ENCODE data around the gene HOXB8.

HOXB8 gene

DNA sequence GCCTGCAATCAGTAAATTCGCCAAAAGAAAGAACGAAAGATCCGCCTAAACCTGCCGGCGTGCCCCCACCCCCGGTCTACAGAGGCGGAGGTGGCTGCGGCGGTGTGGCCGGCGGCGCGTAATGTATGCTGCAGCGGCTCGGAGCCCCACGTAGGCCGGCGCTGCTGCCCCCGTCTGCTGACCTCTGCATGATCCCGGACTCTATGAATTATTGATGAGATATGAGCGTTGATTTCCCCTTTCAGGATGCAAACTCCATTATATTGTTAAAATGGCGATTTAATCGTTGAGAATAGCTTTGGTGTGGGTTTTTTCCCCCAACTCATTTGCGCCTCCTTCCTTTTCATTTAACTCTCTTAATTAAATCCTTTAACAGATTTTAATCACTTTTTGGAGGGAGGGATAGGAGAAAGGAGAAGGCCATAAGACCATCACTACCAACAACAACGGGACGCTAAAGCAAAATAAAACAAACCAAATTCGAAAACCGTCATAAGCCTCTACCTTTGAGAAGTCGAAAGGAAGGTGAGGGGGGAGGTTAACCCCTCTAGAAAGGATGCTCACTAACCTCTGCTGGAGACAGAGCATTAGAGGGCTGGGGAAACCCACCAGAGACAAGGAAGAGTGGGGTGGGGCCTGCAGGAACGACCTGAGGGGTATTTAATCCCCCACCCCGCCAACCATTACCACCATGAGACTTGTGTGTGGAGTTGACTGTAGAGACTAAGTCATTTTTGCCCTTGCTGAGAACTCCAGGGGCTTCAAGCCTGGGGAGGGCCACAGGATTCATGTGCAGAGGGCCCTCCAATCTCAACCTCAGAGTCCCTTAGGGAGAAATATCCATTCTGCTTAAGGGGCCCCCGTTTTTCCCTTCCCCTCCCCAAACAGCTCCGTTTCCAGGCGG lies 28.5 kb downstream of the HOXB8 start:
- H3K27me3 Mint-ChIP-seq, result peaks cover 62% of the 10 kb centered on the region
- H3K4me3 Mint-ChIP-seq, result peak overlapping the region; percentile 86
- DNase-seq (ENCODE audit: low spot score in 2 of 2) (no peak), ATAC-seq (ENCODE audit: low read depth) (no peak)
- H3K9me3 Mint-ChIP-seq, result no peaks in the 10 kb centered on the region
- H3K4me1 Mint-ChIP-seq, result peaks cover 15% of the 10 kb centered on the region
- H3K27ac Mint-ChIP-seq, result peak overlapping the region; percentile 60
- H3K36me3 Mint-ChIP-seq, result no peaks in the 10 kb centered on the region

DNA sequence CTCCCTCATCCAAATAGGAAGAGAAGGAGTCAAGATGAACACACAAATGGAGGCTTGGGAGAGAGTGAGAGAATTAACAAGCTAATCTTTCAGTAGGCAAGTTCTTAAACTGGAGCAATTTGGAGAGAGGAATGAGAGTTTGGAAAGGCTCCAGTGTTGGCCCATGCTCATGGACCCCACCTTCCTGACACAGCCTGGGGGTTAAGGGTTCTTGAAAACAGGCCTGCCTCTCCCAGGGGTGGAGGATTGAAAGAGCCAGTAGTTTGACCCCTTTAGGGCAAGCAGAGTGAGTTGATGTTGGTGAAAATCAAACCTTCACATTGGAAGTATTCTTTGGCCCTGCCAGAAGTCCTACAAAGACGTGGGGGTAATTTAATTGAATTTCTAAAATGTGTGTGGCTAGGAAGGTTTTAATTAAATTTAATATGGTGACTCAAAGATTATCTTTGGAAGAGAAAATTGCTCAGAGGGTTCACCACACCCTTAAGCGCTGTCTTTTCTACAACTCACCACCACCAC lies 30.8 kb downstream of the HOXB8 start:
- peaks cover 53% of the 10 kb centered on the region for H3K27me3 Mint-ChIP-seq
- no peak for ATAC-seq (ENCODE audit: low read depth)
- peaks cover 2% of the 10 kb centered on the region for H3K36me3 Mint-ChIP-seq
- H3K9me3 Mint-ChIP-seq, result no peaks in the 10 kb centered on the region
- DNase-seq (ENCODE audit: low spot score in 2 of 2), result no peak
- no peak overlapping the region for H3K4me3 Mint-ChIP-seq
- H3K27ac Mint-ChIP-seq, result no peak overlapping the region
- peaks cover 15% of the 10 kb centered on the region for H3K4me1 Mint-ChIP-seq

DNA sequence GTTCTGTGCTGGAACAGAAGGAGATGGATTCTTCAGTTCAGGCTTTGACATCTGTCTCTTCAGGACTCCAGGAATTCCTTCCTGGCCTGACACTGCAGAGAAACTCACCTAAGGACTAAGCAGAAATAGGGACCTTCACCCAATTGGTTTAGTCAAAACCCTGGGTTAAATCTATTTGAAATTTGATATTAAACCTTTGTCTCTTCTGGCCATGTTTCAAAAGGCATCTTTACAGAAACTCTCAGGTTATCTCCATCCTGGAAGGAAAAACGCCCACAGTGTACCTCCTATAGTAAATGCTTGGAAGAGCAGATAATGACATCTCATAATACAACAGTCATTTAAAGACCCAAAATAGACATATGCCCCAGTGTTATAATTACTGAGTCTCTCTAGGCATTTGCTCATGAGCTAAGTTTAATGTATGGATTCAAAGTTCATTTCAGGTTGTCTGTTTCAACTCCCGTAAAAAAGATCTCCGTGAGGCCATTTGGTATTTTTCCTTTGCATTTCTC lies 31.3 kb downstream of the HOXB8 start:
- H3K9me3 Mint-ChIP-seq, result no peaks in the 10 kb centered on the region
- no peak overlapping the region for H3K4me3 Mint-ChIP-seq
- no peak for ATAC-seq (ENCODE audit: low read depth)
- H3K4me1 Mint-ChIP-seq, result peaks cover 18% of the 10 kb centered on the region
- no peak overlapping the region for H3K27ac Mint-ChIP-seq
- peaks cover 2% of the 10 kb centered on the region for H3K36me3 Mint-ChIP-seq
- DNase-seq (ENCODE audit: low spot score in 2 of 2), result no peak
- H3K27me3 Mint-ChIP-seq, result peaks cover 56% of the 10 kb centered on the region

DNA sequence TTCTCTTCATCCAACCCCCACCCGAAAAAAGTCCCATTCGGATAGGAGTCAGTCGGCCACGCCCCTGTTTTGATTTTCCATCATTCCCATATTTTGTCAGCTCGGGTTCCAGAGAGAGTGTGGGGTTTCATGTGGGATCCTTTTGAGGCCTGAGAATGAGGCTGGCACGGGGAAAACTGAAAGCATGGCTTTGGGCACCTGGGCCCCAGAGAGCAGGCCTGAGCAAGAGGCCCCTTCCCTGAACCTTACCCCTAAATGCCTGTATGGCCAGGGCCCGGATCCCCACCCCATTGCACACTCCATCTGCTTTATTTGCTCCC lies 32.4 kb downstream of the HOXB8 start:
- H3K27ac Mint-ChIP-seq, result peak overlapping the region; percentile 31
- ATAC-seq (ENCODE audit: low read depth), result no peak
- H3K4me3 Mint-ChIP-seq, result no peak overlapping the region
- H3K36me3 Mint-ChIP-seq, result peaks cover 2% of the 10 kb centered on the region
- H3K9me3 Mint-ChIP-seq, result no peaks in the 10 kb centered on the region
- H3K27me3 Mint-ChIP-seq, result peaks cover 48% of the 10 kb centered on the region
- H3K4me1 Mint-ChIP-seq, result peaks cover 20% of the 10 kb centered on the region
- no peak for DNase-seq (ENCODE audit: low spot score in 2 of 2)

DNA sequence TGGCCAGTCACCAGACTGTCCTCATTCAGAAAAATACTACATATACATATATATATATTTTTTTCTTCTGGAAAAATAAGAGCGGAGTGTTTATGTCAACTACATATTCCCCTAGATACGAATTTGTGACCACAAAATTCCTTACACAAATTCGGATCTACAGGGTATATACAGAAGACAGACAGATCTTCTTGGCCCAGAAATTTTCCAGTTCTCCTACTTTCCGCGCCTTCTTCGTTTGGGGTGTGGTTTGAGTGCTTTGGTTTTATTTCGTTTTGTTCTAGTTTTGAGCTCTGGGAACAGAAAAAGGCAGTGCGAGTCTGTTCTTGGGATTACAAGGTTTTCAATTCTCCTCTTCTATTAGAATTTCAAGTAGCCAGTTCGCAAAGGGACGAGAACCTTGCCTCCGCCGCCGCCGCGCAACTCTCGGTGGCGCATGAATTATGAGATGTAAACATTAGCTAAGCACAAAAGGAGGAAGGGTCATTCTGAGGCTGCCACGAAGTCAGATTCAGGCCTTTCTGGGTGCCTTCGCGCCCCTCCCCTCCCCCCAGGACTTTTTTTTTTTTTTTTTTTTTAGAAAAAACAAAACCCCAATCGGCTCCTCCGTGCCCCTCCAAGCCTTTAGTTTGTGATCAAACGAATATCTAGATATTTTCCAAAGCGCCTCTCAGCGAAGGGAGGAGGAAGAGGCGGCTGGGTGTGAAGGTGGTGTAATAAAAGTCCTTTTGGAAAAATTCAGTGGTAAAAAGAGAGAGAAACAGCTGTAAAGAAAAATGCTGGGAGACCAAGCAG lies 35.1 kb downstream of the HOXB8 start:
- H3K27me3 Mint-ChIP-seq, result peaks cover 36% of the 10 kb centered on the region
- no peak overlapping the region for H3K27ac Mint-ChIP-seq
- no peak overlapping the region for H3K4me3 Mint-ChIP-seq
- ATAC-seq (ENCODE audit: low read depth), result no peak
- DNase-seq (ENCODE audit: low spot score in 2 of 2), result no peak
- H3K36me3 Mint-ChIP-seq, result peaks cover 2% of the 10 kb centered on the region
- peaks cover 12% of the 10 kb centered on the region for H3K4me1 Mint-ChIP-seq
- no peaks in the 10 kb centered on the region for H3K9me3 Mint-ChIP-seq

DNA sequence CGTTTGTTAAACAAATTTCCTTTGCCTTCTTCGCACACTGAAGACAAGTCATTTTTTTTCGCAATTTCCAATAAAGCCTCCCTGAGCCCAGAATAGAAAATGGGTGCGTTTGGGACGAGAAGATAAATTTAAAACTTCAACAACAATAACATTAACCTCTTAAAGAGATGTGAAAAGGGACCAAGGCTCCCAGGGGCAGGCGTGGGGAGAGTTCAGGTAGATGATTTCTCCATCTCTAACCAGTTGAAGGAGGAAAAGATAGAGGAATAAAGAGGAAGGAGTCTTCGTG lies 35.7 kb downstream of the HOXB8 start:
- Mint-ChIP-seq H3K36me3 (peaks cover 2% of the 10 kb centered on the region), H3K27me3 (peaks cover 33% of the 10 kb centered on the region), H3K4me3 (peak overlapping the region; percentile 88), H3K4me1 (peaks cover 10% of the 10 kb centered on the region), H3K9me3 (no peaks in the 10 kb centered on the region), H3K27ac (peak overlapping the region; percentile 82)
- ATAC-seq (ENCODE audit: low read depth) (no peak), DNase-seq (ENCODE audit: low spot score in 2 of 2) (no peak)

DNA sequence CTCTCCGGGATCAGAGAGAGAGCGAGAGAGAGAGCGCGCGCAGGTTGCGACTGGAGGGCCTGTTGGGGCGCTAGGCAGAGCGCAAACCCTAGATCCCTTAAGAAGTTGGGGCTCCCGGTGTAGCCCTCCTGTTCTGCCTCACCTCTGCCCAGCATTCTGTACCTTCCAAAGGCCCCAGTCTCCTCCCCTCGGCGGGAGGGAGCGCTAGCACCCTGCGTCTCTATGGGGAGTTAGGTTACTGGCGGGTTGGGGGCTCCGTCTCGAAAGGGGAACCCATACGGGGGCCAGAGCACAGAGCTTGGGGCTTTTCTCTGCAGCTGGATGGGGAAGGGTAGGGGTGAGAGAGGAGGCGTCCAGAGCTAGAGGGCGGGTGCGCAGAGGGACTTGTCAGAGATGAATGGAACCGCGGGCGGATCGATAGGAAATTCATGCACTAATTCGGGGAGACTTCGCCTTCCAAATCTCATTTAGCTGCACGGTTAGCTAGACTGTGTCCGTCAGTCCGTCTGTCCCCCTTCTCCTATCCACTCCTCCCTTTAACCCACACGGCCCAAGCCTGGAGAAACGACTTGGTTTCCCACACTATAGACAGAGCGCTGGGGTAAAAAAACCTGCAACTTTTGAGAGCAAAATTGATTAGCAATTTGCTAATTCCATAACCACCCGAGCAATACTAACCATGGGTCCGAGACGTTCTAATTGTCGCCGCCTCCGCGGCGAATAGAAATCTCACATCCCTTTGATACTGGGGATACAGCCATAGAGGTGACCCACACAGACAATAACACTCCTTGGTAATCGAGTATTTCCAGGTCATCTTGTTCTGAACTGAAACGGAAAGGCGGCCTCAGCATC lies 36.2 kb downstream of the HOXB8 start:
- peaks cover 10% of the 10 kb centered on the region for H3K4me1 Mint-ChIP-seq
- ATAC-seq (ENCODE audit: low read depth), result peak; percentile 53
- DNase-seq (ENCODE audit: low spot score in 2 of 2), result peak in 1 of 2 donors; percentile 58
- H3K27ac Mint-ChIP-seq, result peak overlapping the region; percentile 82
- peak overlapping the region; percentile 88 for H3K4me3 Mint-ChIP-seq
- H3K36me3 Mint-ChIP-seq, result peaks cover 2% of the 10 kb centered on the region
- H3K9me3 Mint-ChIP-seq, result no peaks in the 10 kb centered on the region
- peaks cover 28% of the 10 kb centered on the region for H3K27me3 Mint-ChIP-seq

DNA sequence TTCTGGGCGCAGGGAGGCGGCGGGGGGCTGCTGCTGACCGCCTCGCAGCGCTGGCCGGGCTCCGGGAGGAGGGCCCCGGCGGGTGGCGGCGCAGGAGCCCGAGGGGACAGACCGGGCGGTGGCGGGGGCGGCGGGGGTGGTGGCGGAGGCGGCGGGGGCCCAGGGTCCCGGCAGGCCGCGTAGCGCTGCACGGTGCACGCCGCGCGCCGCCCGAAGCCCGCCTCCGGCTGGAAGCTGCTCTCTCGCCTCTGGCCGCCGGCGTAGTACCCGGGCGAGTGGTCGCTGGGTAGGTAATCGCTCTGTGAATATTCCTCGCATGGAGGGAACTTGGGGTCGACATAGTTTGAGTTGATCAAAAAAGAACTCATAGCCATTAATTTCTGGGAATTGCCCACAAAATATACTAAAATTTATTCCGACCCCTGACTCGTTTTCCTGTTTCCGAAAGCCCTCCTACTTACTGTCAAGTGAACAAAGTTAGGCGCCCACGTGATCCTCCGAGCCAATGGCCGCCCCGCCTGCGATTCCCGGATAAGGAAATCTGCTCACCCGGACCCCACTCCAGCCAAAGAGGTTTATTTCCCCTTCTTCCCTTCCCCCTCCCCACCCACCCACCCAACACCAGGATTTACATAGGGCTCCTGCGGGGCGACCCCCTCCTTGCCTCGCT lies 37.0 kb downstream of the HOXB8 start, which contains the start of gene HOXB4:
TSS of gene HOXB4 (minus strand) at position 405 of the 670 bp plus-strand sequence. CDS start at position 374, 31 bp downstream.
- DNase-seq (ENCODE audit: low spot score in 2 of 2) (no peak), ATAC-seq (ENCODE audit: low read depth) (peak; percentile 63)
- peak within 1 kb of the TSS; percentile 88 for H3K4me3 Mint-ChIP-seq
- H3K4me1 Mint-ChIP-seq, result peaks cover 10% of the 10 kb centered on the region
- H3K27ac Mint-ChIP-seq, result peak within 1 kb of the TSS; percentile 82
- no peaks in the 10 kb centered on the region for H3K9me3 Mint-ChIP-seq
- H3K36me3 Mint-ChIP-seq, result peaks cover 2% of the 10 kb centered on the region
- H3K27me3 Mint-ChIP-seq, result peaks cover 25% of the 10 kb centered on the region

DNA sequence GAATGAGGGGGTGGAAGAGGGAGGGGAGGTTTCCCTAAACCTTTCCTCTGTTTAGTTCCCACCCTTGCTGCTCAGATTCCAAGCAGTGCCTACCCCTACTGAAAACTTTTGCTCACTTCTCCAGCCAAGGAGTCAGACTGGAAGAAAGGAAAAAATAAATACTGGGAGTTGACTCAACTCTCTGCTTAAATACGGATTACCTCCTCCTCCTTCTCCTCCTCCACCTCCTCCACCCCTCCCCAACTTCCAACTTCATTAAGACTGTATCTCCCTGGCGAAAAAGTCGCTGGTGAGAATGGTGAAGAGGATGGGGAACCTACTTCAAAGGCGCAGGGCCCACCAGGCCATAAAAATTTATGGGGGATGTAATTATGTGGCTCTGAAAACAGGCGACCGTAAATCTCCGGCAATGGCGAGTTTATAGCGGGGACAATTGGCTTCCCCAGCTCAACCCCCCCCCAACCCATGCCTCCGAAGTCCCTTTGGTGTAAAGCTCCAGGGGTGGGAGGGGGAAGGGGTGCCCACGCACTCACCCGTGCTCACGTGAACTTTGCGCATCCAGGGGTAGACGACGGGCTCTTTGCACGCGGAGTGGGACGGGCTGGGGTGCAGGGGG lies 37.7 kb downstream of the HOXB8 start:
- Mint-ChIP-seq H3K27ac (peak overlapping the region; percentile 38), H3K4me3 (peak overlapping the region; percentile 71), H3K27me3 (peaks cover 20% of the 10 kb centered on the region), H3K9me3 (no peaks in the 10 kb centered on the region), H3K4me1 (peaks cover 10% of the 10 kb centered on the region), H3K36me3 (peaks cover 2% of the 10 kb centered on the region)
- DNase-seq (ENCODE audit: low spot score in 2 of 2) (no peak), ATAC-seq (ENCODE audit: low read depth) (no peak)

DNA sequence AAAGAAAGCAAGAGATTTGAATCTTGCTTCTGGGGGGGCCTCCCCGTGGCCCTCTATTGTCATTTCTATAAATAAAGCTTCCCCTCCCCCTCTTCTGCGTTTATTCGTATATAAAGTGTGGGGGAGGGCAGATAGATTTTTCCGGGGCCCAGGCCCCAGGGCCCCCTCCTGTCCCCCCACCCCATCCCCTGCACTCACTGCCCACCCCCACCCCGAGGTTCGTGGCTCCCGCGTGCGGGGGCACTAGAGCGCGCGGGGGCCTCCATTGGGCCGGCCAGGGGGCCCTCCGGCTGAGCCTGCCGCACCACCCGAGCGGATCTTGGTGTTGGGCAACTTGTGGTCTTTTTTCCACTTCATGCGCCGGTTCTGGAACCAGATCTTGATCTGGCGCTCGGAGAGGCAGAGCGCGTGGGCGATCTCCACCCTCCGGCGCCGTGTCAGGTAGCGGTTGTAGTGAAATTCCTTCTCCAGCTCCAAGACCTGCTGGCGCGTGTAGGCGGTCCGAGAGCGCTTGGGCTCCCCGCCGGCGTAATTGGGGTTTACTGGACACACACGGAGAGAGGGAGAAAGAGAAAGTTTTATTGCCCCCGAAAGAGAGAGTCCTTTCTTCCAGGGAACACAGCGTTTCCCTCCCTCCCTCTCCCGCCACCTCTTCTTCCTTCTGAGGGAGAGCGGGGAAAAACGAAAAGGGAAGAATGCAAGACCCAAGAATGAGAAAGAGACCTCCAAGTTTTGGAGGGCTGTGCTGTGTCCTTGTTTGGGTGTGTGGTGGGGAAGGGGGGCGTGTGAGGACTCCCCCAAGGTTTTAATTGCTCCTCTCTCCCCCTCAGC lies 38.4 kb downstream of the HOXB8 start:
- peak overlapping the region; percentile 41 for H3K4me3 Mint-ChIP-seq
- no peaks in the 10 kb centered on the region for H3K9me3 Mint-ChIP-seq
- H3K36me3 Mint-ChIP-seq, result peaks cover 2% of the 10 kb centered on the region
- H3K4me1 Mint-ChIP-seq, result peaks cover 10% of the 10 kb centered on the region
- no peak for DNase-seq (ENCODE audit: low spot score in 2 of 2)
- H3K27me3 Mint-ChIP-seq, result peaks cover 18% of the 10 kb centered on the region
- no peak for ATAC-seq (ENCODE audit: low read depth)
- H3K27ac Mint-ChIP-seq, result no peak overlapping the region

DNA sequence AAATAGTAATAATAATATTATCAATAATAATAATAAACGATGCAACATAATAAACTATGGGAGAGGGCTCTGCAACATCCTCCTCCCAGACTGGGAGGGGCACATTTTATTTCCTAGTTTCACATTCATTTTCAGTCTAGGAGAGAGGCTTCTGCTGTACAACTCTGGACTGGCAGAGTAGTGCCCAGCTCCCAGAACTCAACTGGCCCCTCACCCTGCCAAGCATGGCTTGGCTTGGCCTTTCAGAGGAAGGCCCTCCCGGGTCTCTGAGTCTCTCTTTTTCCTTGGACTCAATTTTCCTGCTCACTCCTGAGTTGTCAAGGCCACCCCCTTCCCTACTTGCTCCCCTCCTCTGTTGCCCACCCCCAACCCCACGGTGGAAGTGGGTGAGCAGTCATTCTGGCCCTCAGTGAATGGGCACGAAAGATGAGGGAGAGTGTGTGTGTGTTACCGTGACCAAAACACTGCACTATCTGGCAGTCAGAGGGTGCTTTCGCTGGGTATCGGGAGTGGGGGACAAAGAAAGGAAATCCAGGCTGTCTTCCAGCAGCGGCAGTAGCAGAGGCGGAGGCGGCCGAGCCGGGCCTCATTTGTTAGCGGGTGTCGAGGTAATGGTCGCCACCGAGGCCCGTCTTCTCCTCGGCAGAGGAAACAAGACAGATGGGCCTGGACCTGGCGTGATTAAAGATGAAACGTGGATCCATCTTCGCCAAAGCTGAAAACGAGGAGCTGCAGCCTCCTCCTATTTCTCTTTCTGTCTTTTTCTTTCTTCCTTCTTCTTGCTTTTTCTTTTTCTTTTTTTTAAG lies 39.2 kb downstream of the HOXB8 start:
- Mint-ChIP-seq H3K4me3 (no peak overlapping the region), H3K4me1 (peaks cover 10% of the 10 kb centered on the region), H3K9me3 (no peaks in the 10 kb centered on the region), H3K27ac (no peak overlapping the region), H3K27me3 (peaks cover 17% of the 10 kb centered on the region), H3K36me3 (peaks cover 2% of the 10 kb centered on the region)
- peak; percentile 37 for ATAC-seq (ENCODE audit: low read depth)
- DNase-seq (ENCODE audit: low spot score in 2 of 2), result no peak

Measured in memory B cell (primary cell).